ENCODE measurements around the gene SIGLEC1. TPM values are rescaled to one million over a fixed set of nuclear protein-coding genes. Genes with fewer than 3 reads are reported as not detected.

The SIGLEC1 gene
- total RNA-seq, 1 donor from 2014 or later: 53.6 TPM

- no peaks in the 10 kb centered on the region for H3K36me3 ChIP-seq
- DNase-seq: no peak
- H3K4me1 ChIP-seq: peaks cover 17% of the 10 kb centered on the region
- peaks cover 38% of the 10 kb centered on the region for H3K27me3 ChIP-seq
- intact Hi-C loops (cut with DNase I): loop anchor here (5.0 kb wide), 1 partner anchor 32 kb away; the partner anchor contains the start of gene SIGLEC1
- no peak for ATAC-seq
- peak overlapping the region; percentile 17 for H3K27ac ChIP-seq
- TF ChIP-seq CTCF (IDR thresholded peaks at IDR 0.05): no peak
- peak overlapping the region; percentile 44 for H3K4me3 ChIP-seq
- no peaks in the 10 kb centered on the region for H3K9me3 ChIP-seq
Measured at GRCh38 chr20:3679749-3680700, 32.4 kb downstream of the SIGLEC1 start.

- H3K4me1 ChIP-seq: peaks cover 17% of the 10 kb centered on the region
- no peaks in the 10 kb centered on the region for H3K36me3 ChIP-seq
- no peak for TF ChIP-seq CTCF (IDR thresholded peaks at IDR 0.05)
- DNase-seq: no peak
- H3K27ac ChIP-seq: no peak overlapping the region
- no peak for ATAC-seq
- intact Hi-C loops (cut with DNase I): loop anchor here (5.0 kb wide), 1 partner anchor 33 kb away; the partner anchor contains the start of gene SIGLEC1
- H3K4me3 ChIP-seq: no peak overlapping the region
- peaks cover 44% of the 10 kb centered on the region for H3K27me3 ChIP-seq
- no peaks in the 10 kb centered on the region for H3K9me3 ChIP-seq
Measured at GRCh38 chr20:3678856-3679720, 33.3 kb downstream of the SIGLEC1 start.

DNA sequence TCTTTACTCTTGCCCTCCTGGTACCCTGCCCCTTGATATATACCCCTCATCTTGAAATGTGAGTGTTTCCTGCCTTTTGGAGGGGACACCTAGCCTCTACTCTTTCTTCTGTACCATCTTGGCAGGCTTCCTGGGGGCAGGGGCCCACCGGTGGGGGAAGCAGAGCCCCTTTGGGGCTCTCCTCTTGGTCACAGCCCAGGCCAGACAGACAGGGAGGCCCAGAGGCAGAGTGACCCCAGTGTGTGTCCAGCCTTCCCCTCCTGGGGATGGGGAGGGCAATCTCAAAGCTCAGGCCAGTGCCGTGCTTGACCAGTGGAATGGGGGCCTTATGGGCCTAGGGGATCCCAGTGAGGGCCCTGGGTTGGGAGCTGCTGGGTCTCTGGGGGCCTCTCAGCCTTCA is 34.2 kb downstream of the SIGLEC1 start:
- Histone ChIP-seq H3K4me3 (no peak overlapping the region), H3K4me1 (peaks cover 17% of the 10 kb centered on the region), H3K27me3 (peaks cover 52% of the 10 kb centered on the region), H3K27ac (no peak overlapping the region), H3K9me3 (no peaks in the 10 kb centered on the region), H3K36me3 (no peaks in the 10 kb centered on the region)
- no peak for ATAC-seq
- intact Hi-C loops (cut with DNase I): loop anchor here (5.0 kb wide), 1 partner anchor 34 kb away; the partner anchor contains the start of gene SIGLEC1
- TF ChIP-seq CTCF (IDR thresholded peaks at IDR 0.05): no peak
- DNase-seq: no peak

DNA sequence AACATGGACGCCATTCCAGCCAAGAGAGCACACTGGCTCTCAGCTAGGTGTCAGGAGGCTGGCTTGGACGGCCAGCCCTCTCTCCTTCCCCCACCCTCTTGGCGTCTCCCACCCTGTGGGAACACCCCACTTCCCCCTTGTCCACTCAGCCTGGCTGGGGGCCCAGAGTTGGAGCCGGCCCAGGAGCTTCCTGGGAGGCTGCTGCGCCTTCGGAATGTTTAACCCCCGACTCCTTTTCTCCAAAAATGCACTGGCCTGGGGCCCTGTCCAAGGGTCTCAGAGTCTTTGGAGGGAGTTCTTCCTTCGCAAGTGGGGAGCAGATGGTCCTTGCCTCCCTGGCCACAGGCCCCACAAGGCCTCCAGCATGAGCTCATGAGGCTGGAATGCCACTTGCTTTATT is 34.7 kb downstream of the SIGLEC1 start:
- intact Hi-C loops (cut with DNase I): loop anchor here (5.0 kb wide), 1 partner anchor 35 kb away; the partner anchor contains the start of gene SIGLEC1
- H3K4me3 ChIP-seq: no peak overlapping the region
- no peak for TF ChIP-seq CTCF (IDR thresholded peaks at IDR 0.05)
- DNase-seq: no peak
- no peak for ATAC-seq
- H3K9me3 ChIP-seq: no peaks in the 10 kb centered on the region
- H3K27ac ChIP-seq: no peak overlapping the region
- H3K36me3 ChIP-seq: no peaks in the 10 kb centered on the region
- peaks cover 17% of the 10 kb centered on the region for H3K4me1 ChIP-seq
- H3K27me3 ChIP-seq: peaks cover 52% of the 10 kb centered on the region
